HG03457 (cell line): ENCODE data around the gene GGTA1.

ENCODE experiments used
- ATAC-seq: cut with Tn5 transposase; IDR thresholded peaks from one replicate; pipeline ENCODE4 v1.9.1; 2021; ENCODE audit warnings: moderate number of reproducible peaks; ENCODE audit not compliant: unreplicated experiment

GGTA1 gene

DNA sequence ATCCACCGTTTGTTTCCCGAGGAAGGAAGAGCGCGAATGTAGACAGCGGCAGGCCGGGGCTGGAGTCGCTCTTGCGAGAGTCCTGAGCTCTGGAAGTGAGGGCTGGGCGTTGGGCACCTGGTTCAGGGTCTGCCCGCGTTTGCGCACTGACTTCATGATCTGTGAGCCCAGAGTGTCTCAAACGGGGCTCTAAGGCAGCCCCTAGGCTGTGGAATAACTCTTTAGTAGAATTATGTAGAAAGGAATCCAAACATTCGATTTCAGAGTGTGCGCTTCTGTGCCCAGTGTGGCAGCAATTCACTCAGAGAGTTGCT is 478 bp upstream of the GGTA1 start:
- no peak for ATAC-seq

GRCh38 chr9:121499177-121499426 is 542 bp downstream of the GGTA1 start:
- ATAC-seq: no peak

GRCh38 chr9:121498487-121499176 is 1.0 kb downstream of the GGTA1 start:
- no peak for ATAC-seq

- ATAC-seq: no peak
These were observed 1.5 kb downstream of the GGTA1 start for GRCh38 chr9:121498150-121498486.

GRCh38 chr9:121495976-121496375 is 3.7 kb downstream of the GGTA1 start:
- no peak for ATAC-seq

DNA sequence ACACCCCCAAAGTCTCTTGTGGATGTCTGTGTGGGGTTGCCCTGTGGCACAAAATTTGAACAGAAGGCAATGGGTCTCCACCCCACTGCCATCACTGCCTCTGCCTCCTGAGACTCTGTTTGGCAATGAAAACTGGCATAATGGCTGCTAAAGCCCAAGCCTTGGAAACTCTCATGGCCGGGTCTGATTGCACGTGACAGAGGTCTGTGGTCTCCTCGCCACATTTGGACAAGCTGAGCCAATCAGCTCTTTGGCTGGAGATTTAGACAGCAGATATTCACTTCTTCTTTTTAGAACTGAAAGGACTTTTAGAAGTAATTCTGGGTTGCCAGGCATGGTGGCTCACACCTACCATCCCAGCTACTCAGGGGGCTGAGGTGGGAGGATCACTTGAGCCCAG is 5.5 kb downstream of the GGTA1 start:
- ATAC-seq: no peak

DNA sequence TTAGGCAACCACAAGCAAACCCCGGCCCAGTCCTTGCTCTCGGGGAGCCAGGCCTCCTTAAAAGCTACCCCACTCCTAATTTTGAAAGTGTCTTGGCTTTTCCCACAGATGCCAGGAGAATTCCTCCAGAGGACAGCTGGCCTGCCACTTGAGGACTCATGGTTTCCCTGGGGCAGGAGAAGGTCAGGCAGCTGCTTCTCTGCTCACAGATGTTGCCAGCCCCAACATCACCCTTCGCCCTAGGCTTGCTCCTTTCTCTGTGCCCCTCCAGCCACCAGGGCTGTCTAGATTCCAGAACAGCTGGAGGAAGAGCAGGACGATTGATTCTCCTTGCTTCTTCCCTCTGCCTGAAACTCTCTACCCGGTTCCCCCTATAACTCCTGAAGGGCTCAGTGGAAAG is 8.5 kb downstream of the GGTA1 start:
- no peak for ATAC-seq

DNA sequence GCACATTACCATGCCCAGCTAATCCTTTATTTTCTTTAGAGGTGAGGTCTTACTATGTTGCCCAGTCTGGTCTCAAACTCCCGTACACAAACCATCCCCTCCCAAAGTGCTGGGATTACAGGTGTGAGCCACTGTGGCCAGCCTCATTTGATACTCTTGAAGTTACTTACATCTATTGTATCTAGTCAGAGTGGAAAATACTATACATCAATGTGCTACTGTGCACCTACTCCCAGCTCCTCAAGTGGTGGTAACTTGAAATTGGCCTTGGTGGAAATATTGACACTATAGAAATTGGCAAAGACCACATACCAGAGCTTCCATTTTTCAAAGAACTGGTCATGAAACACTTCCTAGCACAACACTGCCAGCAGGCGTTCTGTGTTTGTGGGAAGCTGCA is 10.3 kb downstream of the GGTA1 start:
- ATAC-seq: no peak

GRCh38 chr9:121486043-121486442 is 13.6 kb downstream of the GGTA1 start:
- no peak for ATAC-seq

- no peak for ATAC-seq
These were observed 14.0 kb downstream of the GGTA1 start for GRCh38 chr9:121485623-121486022.

- ATAC-seq: no peak
These were observed 14.8 kb downstream of the GGTA1 start for GRCh38 chr9:121484651-121485446.

- ATAC-seq: no peak
These were observed 16.1 kb downstream of the GGTA1 start for GRCh38 chr9:121483473-121484031.

- no peak for ATAC-seq
These were observed 16.6 kb downstream of the GGTA1 start for GRCh38 chr9:121483049-121483448.

DNA sequence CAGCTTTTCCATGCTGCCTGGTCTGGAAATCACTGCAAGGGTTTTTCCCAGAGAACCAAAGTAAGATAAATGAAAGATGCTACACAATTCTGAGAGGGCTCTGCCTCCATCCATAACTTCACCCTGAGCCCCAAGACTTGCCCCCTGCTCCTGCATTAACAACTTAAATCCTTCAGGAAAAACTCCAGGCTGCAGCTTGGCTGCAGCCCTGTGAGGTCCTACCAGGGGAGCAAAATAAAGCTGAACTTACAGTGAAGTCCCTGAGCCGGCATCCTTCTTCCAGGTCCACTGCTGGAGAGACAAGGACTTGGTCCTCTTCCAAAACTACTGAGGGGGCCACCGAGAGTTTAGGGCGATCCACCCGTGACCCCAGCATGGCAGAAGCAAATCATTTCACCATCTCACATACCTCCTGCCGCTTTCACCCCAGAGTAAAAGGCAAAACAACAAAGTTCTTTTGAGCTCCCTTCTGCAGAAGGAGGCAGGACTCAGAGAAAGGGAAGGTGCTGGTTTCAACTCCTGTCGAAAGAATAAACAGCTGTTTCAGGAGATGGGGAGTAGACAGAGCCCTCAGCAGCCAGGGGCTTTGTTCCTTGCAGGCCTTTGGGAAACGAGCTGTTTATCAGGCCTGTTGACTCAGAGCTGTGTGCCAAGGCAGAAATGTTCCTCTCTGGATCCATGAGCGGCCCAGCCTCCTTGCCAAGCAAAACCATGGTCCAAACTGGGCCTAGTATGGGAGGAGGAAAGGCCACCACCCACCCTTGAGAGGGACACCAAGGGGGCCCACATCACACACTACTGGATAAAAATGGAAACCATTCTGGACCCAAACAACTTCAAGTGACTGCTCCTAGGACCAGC is 20.6 kb downstream of the GGTA1 start:
- no peak for ATAC-seq

DNA sequence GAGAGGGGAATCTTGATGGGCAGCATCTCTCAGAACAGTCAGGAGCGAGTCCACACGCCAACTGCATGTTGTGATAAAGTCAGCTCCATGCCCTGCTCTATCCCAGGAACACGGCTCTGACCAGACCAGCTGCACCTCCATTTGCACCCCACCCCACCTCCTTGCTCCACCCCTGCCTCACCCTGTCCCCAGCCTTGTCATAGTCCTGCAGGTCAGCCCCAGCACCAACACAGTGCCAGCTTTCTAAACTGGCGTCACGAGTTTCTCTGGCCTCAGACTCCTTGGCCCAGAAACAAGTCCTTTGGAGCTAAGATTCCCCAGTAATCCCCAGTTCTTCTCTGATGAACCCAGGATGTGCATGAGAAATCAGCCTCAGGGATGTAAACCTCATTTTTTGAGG is 23.5 kb downstream of the GGTA1 start:
- no peak for ATAC-seq

GRCh38 chr9:121474231-121474947 is 25.3 kb downstream of the GGTA1 start:
- ATAC-seq: no peak

DNA sequence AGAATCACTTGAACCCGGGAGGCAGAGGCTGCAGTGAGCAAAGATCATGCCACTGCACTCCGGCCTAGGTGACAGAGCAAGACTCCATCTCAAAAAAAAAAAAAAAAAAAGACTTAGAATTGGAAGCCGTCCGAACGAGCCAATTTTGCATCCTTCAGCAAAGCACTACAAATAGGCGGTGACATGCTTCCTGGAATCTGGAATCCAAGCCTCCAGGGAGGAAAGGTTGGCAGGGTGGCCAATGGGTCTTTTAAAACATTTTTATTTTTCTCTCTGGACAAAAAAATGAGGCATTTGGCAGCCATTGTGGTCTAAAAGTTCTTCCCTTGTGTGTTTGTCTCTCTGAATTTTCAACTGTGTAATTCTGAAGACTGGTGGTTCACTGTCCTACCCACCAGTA is 26.4 kb downstream of the GGTA1 start:
- ATAC-seq: no peak

DNA sequence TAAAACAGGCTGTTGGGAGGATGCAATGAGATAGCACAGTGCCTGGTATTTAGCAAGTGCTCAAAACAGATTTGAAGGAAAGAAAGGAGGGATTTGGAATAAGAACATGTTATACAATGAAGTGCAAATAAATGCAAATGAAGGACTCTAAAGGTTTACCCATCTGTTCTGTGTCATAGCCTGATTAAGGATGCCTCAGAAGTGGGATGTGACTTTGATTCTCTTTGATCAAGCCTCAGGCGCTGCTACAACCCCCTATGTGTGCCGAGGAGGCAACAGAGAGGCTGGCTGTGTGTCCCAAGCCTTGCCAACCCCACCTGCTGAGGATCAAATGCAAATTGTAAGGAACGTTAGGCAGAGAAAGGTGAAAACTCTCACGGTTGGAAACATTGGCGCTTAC is 27.2 kb downstream of the GGTA1 start:
- no peak for ATAC-seq

DNA sequence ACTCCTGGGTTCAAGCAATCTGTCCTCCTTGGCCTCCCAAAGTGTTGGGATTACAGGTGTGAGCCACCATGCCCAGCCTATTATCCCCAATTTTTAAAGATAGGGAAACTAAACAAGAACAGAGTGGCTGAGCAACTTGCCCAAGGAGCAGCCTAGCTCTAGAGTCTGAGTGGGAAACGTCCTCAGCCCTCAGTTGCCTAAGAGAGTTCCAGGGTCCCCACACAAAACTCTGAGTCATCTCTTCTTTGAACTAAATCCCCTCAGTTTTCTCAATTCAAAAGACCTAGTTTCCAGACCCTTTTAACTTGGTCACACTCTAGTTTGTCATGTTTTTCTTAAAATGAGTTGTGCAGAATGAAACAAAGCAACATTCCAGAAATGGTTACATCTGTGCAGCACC is 33.5 kb downstream of the GGTA1 start:
- no peak for ATAC-seq

DNA sequence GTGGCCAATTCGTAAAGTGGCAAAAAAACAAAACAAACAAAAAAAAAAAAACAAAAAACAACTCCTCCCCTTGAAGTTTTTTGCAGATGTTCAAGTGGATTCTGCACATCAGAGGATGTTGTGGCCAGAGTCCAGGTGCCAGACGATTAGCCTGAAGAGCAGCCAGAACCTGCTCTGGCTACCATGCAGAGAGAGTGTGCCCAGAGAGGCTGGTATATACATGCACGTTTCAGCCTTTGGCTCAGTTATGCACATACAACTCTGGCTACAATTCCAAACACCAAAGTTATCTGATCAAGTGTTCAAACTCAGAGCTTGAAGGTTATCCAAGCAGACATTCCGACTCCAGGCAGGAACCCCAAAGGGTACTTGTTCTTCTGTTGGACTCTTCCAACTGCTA is 34.7 kb downstream of the GGTA1 start:
- no peak for ATAC-seq
